Lower leg skin (tissue), 3 donors: ENCODE results near the gene DIP2B.

ENCODE experiments used
- CTCF ChIP-seq, 3 donors: fragments of 450-650 bp; IDR thresholded peaks; one replicate each; pipeline ENCODE4 v1.5.1; 2016; ENCODE audit warnings: antibody characterized with exemption in 3 of 3, mild to moderate bottlenecking in 3 of 3, moderate library complexity in 2 of 3
- POLR2A ChIP-seq, 2 donors: fragments of 450-650 bp; IDR thresholded peaks; one replicate each; pipeline ENCODE4 v1.6.1; 2016 to 2017; ENCODE audit warnings: antibody characterized with exemption in 2 of 2, mild to moderate bottlenecking in 1 of 2, moderate library complexity in 1 of 2

GRCh38 chr12:50611021-50611744 lies 106.4 kb downstream of the DIP2B start:
- no peak for TF ChIP-seq CTCF (IDR thresholded peaks at IDR 0.05)
- no peak for TF ChIP-seq POLR2A (IDR thresholded peaks at IDR 0.05)
